GM12878 (cell line): ENCODE measurements around the gene PDF.

ENCODE experiments used
- KDM1A ChIP-seq: fragments of 200-600 bp; sonication (generic); IDR thresholded peaks from 2 replicates; pipeline ENCODE4 v1.6.1; 2016; ENCODE audit warnings: borderline replicate concordance
- POLR2AphosphoS2 ChIP-seq: IDR thresholded peaks from 2 replicates; pipeline ENCODE4 v1.6.1; 2011; ENCODE audit warnings: low read depth, mild to moderate bottlenecking, low read length, improper control_type of control experiment, moderate library complexity
- RCOR1 ChIP-seq: conservative IDR thresholded peaks from 2 replicates; pipeline ENCODE4 v1.6.1; 2012; ENCODE audit warnings: low read depth, low read length, improper control_type of control experiment
- SIX5 ChIP-seq: IDR thresholded peaks from 2 replicates; pipeline ENCODE4 v1.6.1; 2011; ENCODE audit warnings: mild to moderate bottlenecking, low read depth, low read length, moderate library complexity; ENCODE audit not compliant: severe bottlenecking

GRCh38 chr16:69364088-69364487 is 33.7 kb upstream of the PDF start:
- TF ChIP-seq SIX5: no peak
- no peak for TF ChIP-seq RCOR1
- TF ChIP-seq POLR2AphosphoS2: no peak
- no peak for TF ChIP-seq KDM1A
